ENCODE data around the gene KPNA6. TPM values are rescaled to one million over a fixed set of nuclear protein-coding genes. Genes with fewer than 3 reads are reported as not detected.

The KPNA6 gene
- total and polyA plus RNA-seq, 2 of the 13 experiments (the other 11 are each of a cell fraction or from before 2014, with no cell fraction given) = 22.0 to 47.5 TPM

- TF ChIP-seq ZNF407 (CRISPR knock-in tag; IDR thresholded peaks at IDR 0.05; ENCODE audit: not compliant biosample characterization) = no peak
- TF ChIP-seq SAFB2 (CRISPR knock-in tag; IDR thresholded peaks at IDR 0.05; ENCODE audit: borderline replicate concordance, low read depth) = no peak
- no peak for TF ChIP-seq SMYD3 (CRISPR knock-in tag; IDR thresholded peaks at IDR 0.05)
- no peak for TF ChIP-seq ZNF782 (CRISPR knock-in tag; IDR thresholded peaks at IDR 0.05; ENCODE audit: borderline replicate concordance)
- TF ChIP-seq SPEN (CRISPR knock-in tag; IDR thresholded peaks at IDR 0.05; ENCODE audit: low read depth) = 0 out of 2 replicates have a peak, but pooled peaks have one; percentile 39
- peak; percentile 46; the same call in 1 of the 2 replicates for TF ChIP-seq FOSL2 (CRISPR knock-in tag; IDR thresholded peaks at IDR 0.05)
- no peak for TF ChIP-seq ZNF513 (CRISPR knock-in tag; conservative IDR thresholded peaks at IDR 0.05)
- no peak for TF ChIP-seq IRX3 (CRISPR knock-in tag; IDR thresholded peaks at IDR 0.05; ENCODE audit: borderline replicate concordance, low read depth)
- TF ChIP-seq SOX6 (IDR thresholded peaks at IDR 0.05) = no peak
- peak; percentile 56 for TF ChIP-seq SOX6 (CRISPR knock-in tag; IDR thresholded peaks at IDR 0.05)
- no peak for TF ChIP-seq ZFAT (CRISPR knock-in tag; conservative IDR thresholded peaks at IDR 0.05)
- no peak for TF ChIP-seq ZNF710 (CRISPR knock-in tag; IDR thresholded peaks at IDR 0.05; ENCODE audit: borderline replicate concordance)
- no peak for TF ChIP-seq HIC2 (CRISPR knock-in tag; IDR thresholded peaks at IDR 0.05; ENCODE audit: low read depth)
- 0 out of 2 replicates have a peak, but pooled peaks have one; percentile 22 for TF ChIP-seq ZFP1 (CRISPR knock-in tag; IDR thresholded peaks at IDR 0.05)
- peak; percentile 37; the same call in 1 of the 2 replicates for TF ChIP-seq PITX1 (CRISPR knock-in tag; IDR thresholded peaks at IDR 0.05)
Measured at GRCh38 chr1:32178380-32179192, 70.7 kb downstream of the KPNA6 start (continued).
